T-helper 9 cell (primary cell): ENCODE measurements around the gene NADSYN1.
"Not testable (repeated sequence)": the region's sequence is repeated elsewhere in the genome, so short reads cannot be mapped to it uniquely, and the experiment has no call there.

Source experiments
- DNase-seq: peaks from one replicate; pipeline ENCODE4 v3.0.0-alpha.2; 2020

Gene NADSYN1

GRCh38 chr11:71491531-71491930 is 38.5 kb downstream of the NADSYN1 start:
- no peak for DNase-seq

GRCh38 chr11:71491940-71492339 is 38.9 kb downstream of the NADSYN1 start:
- DNase-seq = no peak

GRCh38 chr11:71495286-71496230 is 42.6 kb downstream of the NADSYN1 start:
- DNase-seq = no peak

GRCh38 chr11:71496421-71496820 is 43.4 kb downstream of the NADSYN1 start:
- DNase-seq = no peak

GRCh38 chr11:71498091-71498490 is 45.1 kb downstream of the NADSYN1 start:
- DNase-seq = no peak

- no peak for DNase-seq
These were observed 46.1 kb downstream of the NADSYN1 start for GRCh38 chr11:71499125-71499524.

GRCh38 chr11:71499546-71499945 is 46.5 kb downstream of the NADSYN1 start:
- no peak for DNase-seq

GRCh38 chr11:71500601-71501021 is 47.6 kb downstream of the NADSYN1 start:
- DNase-seq = no peak

GRCh38 chr11:71501071-71501985 is 48.3 kb downstream of the NADSYN1 start:
- DNase-seq = no peak

GRCh38 chr11:71502026-71502425 is 49.0 kb downstream of the NADSYN1 start:
- no peak for DNase-seq

- no peak for DNase-seq
These were observed 50.0 kb downstream of the NADSYN1 start for GRCh38 chr11:71502871-71503435.

GRCh38 chr11:71504531-71504930 is 51.5 kb downstream of the NADSYN1 start:
- no peak for DNase-seq

GRCh38 chr11:71505001-71505400 is 52.0 kb downstream of the NADSYN1 start:
- DNase-seq = no peak

- no peak for DNase-seq
These were observed 52.8 kb downstream of the NADSYN1 start for GRCh38 chr11:71505781-71506180.

GRCh38 chr11:71507102-71507501 is 54.1 kb downstream of the NADSYN1 start:
- no peak for DNase-seq

GRCh38 chr11:71518506-71519471 is 65.8 kb downstream of the NADSYN1 start:
- no peak for DNase-seq

GRCh38 chr11:71519546-71519945 is 66.5 kb downstream of the NADSYN1 start:
- DNase-seq = no peak

- no peak for DNase-seq
These were observed 72.4 kb downstream of the NADSYN1 start for GRCh38 chr11:71525188-71525937.

GRCh38 chr11:71525938-71526495 is 73.0 kb downstream of the NADSYN1 start:
- DNase-seq = no peak

GRCh38 chr11:71526796-71527575 is 74.0 kb downstream of the NADSYN1 start, which contains the start of gene KRTAP5-7:
TSS of gene KRTAP5-7 (plus strand) at chr11:71527267. CDS start at chr11:71527301, 34 bp downstream.
- DNase-seq = not testable (repeated sequence)
